C4-2B (cell line): ENCODE data around the gene CHRM4.

Experiments used
- H3K27ac ChIP-seq: fragments of 450-650 bp; 2 replicates; pipeline ENCODE4 v1.5.1; 2017
- CTCF ChIP-seq: fragments of 450-650 bp; conservative IDR thresholded peaks from 2 replicates; pipeline ENCODE4 v1.5.1; 2017; ENCODE audit warnings: mild to moderate bottlenecking
- ZFX ChIP-seq: fragments of 450-650 bp; IDR thresholded peaks from 2 replicates; pipeline ENCODE4 v1.6.1; 2017

The CHRM4 gene

DNA sequence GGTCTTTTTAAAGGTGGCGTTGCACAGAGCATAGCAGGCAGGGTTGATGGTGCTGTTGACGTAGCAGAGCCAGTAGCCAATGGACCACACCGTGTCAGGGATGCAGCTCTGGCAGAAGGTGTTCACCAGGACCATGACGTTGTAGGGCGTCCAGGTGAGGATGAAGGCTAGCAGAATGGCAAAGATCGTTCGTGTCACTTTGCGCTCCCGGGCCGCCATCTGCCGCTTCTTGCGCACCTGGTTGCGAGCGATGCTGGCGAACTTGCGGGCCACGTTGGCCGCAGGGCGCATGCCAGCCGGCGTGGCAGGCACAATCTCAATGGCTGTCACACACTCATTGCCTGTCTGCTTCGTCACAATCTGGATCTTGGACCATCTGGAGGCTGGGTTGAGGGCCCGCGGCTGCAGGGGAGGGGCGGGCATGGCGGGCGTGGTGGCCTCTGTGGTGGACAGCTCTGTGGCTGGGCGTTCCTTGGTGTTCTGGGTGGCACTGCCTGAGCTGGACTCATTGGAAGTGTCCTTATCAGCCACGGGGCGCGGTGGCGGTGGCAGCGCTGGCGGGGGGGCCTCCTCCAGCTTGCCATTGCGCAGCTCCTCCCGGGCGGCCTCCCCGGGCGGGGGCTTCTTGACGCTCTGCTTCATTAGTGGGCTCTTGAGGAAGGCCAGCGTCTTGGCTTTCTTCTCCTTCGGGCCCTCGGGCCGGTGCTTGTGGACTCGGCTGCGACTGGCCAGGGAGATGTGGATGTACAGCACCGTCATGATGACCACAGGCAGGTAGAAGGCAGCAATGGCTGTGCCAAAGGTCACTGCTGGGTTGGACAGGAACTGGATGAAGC is 6.2 kb downstream of the CHRM4 start:
- TF ChIP-seq CTCF: no peak
- no peak for TF ChIP-seq ZFX
- H3K27ac ChIP-seq: no peak overlapping the region

- H3K27ac ChIP-seq: no peak overlapping the region
- no peak for TF ChIP-seq CTCF
- TF ChIP-seq ZFX: no peak
These were observed 7.4 kb downstream of the CHRM4 start for GRCh38 chr11:46383974-46384701.

DNA sequence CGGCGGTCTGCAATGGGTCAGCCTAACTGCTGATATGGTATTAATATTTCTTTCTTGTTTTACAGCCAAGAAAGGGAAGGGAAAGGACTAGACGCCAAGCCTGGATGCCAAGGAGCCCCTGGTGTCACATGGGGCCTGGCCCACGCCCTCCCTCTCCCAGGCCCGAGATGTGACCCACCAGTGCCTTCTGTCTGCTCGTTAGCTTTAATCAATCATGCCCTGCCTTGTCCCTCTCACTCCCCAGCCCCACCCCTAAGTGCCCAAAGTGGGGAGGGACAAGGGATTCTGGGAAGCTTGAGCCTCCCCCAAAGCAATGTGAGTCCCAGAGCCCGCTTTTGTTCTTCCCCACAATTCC is 8.2 kb downstream of the CHRM4 start:
- no peak overlapping the region for H3K27ac ChIP-seq
- no peak for TF ChIP-seq ZFX
- peak; percentile 61 for TF ChIP-seq CTCF

DNA sequence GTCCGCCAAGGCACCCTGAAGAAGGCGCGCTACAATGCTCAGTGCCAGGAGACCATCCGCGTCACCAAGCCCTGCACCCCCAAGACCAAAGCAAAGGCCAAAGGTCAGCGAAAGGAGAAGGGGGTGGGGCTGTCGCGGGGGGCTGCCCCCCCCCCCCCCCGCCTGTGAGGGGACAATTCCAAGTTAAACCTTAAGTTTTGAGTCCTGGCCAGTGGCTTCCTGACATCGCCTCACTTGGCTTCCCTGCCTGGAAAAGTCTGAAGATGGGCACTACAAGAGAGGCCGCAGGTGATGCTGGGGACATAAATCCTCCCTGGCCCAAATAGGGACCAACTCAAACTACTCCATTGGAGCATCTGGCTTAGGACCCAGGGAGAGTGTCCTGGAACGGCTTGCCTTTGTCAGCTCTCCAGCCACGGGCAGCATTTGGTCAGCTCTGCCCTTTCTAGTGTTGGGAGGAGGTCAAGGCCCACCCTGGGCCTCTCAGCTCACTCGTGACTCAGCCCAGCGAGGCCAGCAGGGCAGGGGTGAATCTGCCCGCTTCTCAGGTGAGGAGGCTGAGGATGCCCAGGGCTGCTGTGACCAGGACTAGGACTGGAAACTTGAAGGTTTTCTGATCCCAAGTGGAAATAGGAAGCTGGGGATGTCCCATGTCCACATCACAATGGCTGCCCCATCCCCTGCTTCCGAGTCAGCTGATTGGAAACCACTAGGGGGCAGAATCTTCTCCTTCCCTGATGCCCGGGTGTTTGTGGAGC is 8.8 kb downstream of the CHRM4 start:
- no peak overlapping the region; the same call in 1 of the 2 replicates for H3K27ac ChIP-seq
- TF ChIP-seq CTCF (peak; percentile 84), ZFX (no peak)

DNA sequence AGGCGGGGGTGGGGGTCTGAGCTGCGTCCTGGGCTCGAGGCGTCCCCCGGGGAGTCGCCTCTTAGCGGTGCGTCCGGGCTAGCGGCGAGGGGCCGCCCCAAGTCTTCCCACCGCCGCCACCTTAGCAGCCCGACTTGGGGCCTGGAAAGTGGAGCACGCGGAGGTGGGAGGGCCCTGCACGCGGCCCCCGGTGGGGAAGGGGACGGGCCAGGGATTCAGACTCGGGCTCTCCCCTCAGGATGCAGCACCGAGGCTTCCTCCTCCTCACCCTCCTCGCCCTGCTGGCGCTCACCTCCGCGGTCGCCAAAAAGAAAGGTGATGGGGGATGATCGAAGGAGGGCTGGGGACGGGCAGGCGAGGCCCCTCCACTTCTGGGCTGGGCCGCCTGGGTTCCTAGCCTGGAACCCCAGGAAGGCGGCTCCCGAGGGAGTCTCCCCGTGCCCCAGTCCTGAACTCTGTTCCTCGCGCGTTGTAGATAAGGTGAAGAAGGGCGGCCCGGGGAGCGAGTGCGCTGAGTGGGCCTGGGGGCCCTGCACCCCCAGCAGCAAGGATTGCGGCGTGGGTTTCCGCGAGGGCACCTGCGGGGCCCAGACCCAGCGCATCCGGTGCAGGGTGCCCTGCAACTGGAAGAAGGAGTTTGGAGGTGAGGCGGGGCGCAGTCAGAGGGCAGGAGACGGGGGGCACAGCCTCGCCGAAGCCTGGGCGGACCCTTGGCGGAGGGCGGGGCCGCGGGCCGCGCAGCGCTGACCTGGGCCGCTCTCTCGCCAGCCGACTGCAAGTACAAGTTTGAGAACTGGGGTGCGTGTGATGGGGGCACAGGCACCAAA is 9.5 kb downstream of the CHRM4 start:
- peak overlapping the region; percentile 41 for H3K27ac ChIP-seq

More for the DNA sequence above, 9.5 kb downstream of the CHRM4 start:
- TF ChIP-seq CTCF: no peak
- peak; percentile 35; the same call in 1 of the 2 replicates for TF ChIP-seq ZFX
